Measurements from ENCODE around the gene HSFX3.

Gene HSFX3

DNA sequence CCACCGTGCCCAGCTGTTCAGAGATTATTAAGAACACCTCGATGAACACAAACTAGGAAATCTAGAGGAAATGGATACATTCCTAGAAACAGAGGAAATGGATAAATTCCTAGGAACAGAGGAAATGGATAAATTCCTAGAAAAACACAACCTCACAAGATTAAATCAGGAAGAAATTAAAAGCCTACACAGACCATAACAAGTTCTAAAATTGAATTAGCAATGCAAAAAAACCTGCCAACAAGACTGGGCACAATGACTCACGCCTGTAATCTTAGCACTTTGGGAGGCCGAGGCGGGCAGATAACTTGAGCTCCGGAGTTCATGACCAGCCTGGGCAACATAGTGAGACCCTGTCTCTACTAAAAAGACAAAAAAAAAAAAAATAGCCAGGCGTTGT, 31.5 kb downstream of the HSFX3 start:
- Histone ChIP-seq H3K27me3 (ENCODE audit: insufficient read depth, low read length, poor library complexity) (no peaks in the 10 kb centered on the region), H2AFZ (ENCODE audit: low read depth, low read length) (no peak overlapping the region), H3K9me3 (ENCODE audit: insufficient read depth, low read length, severe bottlenecking) (no peaks in the 10 kb centered on the region), H3K9ac (ENCODE audit: low read depth, low read length) (no peak overlapping the region), H3K4me2 (ENCODE audit: insufficient read depth, low read length) (no peak overlapping the region), H3K27ac (ENCODE audit: low read length) (no peak overlapping the region), H3K4me3 (ENCODE audit: low read depth in 1 of 2, low read length in 2 of 2) (no peak overlapping the region), H3K36me3 (ENCODE audit: insufficient read depth, low read length) (no peaks in the 10 kb centered on the region), H3K79me2 (ENCODE audit: insufficient read depth, low read length) (no peaks in the 10 kb centered on the region), H4K20me1 (ENCODE audit: insufficient read depth, low read length) (no peaks in the 10 kb centered on the region), H3K4me1 (ENCODE audit: insufficient read depth, low read length) (peaks cover 25% of the 10 kb centered on the region)
- DNase-seq, result no peak
- TF ChIP-seq, protein P1, sequence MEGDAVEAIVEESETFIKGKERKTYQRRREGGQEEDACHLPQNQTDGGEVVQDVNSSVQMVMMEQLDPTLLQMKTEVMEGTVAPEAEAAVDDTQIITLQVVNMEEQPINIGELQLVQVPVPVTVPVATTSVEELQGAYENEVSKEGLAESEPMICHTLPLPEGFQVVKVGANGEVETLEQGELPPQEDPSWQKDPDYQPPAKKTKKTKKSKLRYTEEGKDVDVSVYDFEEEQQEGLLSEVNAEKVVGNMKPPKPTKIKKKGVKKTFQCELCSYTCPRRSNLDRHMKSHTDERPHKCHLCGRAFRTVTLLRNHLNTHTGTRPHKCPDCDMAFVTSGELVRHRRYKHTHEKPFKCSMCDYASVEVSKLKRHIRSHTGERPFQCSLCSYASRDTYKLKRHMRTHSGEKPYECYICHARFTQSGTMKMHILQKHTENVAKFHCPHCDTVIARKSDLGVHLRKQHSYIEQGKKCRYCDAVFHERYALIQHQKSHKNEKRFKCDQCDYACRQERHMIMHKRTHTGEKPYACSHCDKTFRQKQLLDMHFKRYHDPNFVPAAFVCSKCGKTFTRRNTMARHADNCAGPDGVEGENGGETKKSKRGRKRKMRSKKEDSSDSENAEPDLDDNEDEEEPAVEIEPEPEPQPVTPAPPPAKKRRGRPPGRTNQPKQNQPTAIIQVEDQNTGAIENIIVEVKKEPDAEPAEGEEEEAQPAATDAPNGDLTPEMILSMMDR (IDR thresholded peaks at IDR 0.05; ENCODE audit: borderline replicate concordance, extremely low read depth, low read length, poor library complexity, severe bottlenecking), result no peak
- TF ChIP-seq EZH2 (IDR thresholded peaks at IDR 0.05; ENCODE audit: borderline replicate concordance, low read depth, low read length, severe bottlenecking), result no peak
- no peak for ATAC-seq (ENCODE audit: insufficient read depth, low read depth)

DNA sequence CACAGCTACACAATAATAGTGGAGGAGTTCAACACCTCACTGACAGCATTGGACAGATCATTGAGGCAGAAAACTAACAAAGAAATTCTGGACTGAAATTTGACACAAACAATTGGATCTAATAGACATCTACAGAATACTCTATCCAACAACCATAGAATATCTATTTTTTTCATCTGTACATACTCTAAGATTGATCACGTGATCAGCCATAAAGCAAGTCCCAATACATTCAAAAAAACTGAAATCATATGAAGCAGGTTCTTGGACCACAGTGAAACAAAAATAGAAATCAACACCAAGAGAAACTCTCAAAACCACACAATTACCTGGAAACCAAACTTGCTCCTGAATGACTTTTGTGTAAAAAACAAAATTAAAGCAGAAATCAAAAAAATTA, 32.4 kb downstream of the HSFX3 start:
- DNase-seq, result no peak
- Histone ChIP-seq H3K9me3 (ENCODE audit: insufficient read depth, low read length, severe bottlenecking) (no peaks in the 10 kb centered on the region), H3K9ac (ENCODE audit: low read depth, low read length) (no peak overlapping the region), H3K27ac (ENCODE audit: low read length) (no peak overlapping the region), H3K4me1 (ENCODE audit: insufficient read depth, low read length) (peaks cover 34% of the 10 kb centered on the region), H3K4me2 (ENCODE audit: insufficient read depth, low read length) (no peak overlapping the region), H3K79me2 (ENCODE audit: insufficient read depth, low read length) (no peaks in the 10 kb centered on the region), H4K20me1 (ENCODE audit: insufficient read depth, low read length) (no peaks in the 10 kb centered on the region), H3K27me3 (ENCODE audit: insufficient read depth, low read length, poor library complexity) (no peaks in the 10 kb centered on the region), H3K36me3 (ENCODE audit: insufficient read depth, low read length) (no peaks in the 10 kb centered on the region), H3K4me3 (ENCODE audit: low read depth in 1 of 2, low read length in 2 of 2) (no peak overlapping the region), H2AFZ (ENCODE audit: low read depth, low read length) (no peak overlapping the region)
- no peak for TF ChIP-seq EZH2 (IDR thresholded peaks at IDR 0.05; ENCODE audit: borderline replicate concordance, low read depth, low read length, severe bottlenecking)
- TF ChIP-seq, protein P1 (IDR thresholded peaks at IDR 0.05; ENCODE audit: borderline replicate concordance, extremely low read depth, low read length, poor library complexity, severe bottlenecking), result no peak
- ATAC-seq (ENCODE audit: insufficient read depth, low read depth), result no peak

DNA sequence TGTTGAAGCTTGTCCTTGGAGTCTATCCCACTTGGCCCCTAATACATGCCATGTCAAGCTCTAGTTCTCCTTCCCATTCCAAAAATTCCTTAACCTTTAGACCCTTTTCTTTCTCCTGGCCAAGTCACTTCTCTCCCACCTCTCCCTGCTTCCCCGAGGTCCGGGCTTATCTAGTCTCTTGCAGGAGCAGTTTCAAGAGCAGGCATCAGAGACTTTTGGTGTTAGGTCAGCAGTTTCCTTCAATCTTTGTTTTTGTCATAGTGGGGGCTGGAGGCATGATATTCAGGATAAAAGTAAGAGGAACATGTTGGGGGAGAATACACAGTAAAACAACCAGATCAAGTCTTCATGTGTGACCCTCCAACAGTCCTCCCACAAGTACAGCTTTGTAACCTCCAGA, 33.1 kb downstream of the HSFX3 start:
- Histone ChIP-seq H3K4me3 (ENCODE audit: low read depth in 1 of 2, low read length in 2 of 2) (no peak overlapping the region), H3K27ac (ENCODE audit: low read length) (no peak overlapping the region), H3K4me2 (ENCODE audit: insufficient read depth, low read length) (no peak overlapping the region), H3K9me3 (ENCODE audit: insufficient read depth, low read length, severe bottlenecking) (no peaks in the 10 kb centered on the region), H3K9ac (ENCODE audit: low read depth, low read length) (no peak overlapping the region), H3K4me1 (ENCODE audit: insufficient read depth, low read length) (peaks cover 36% of the 10 kb centered on the region), H2AFZ (ENCODE audit: low read depth, low read length) (no peak overlapping the region), H3K27me3 (ENCODE audit: insufficient read depth, low read length, poor library complexity) (no peaks in the 10 kb centered on the region), H4K20me1 (ENCODE audit: insufficient read depth, low read length) (no peaks in the 10 kb centered on the region), H3K79me2 (ENCODE audit: insufficient read depth, low read length) (no peaks in the 10 kb centered on the region), H3K36me3 (ENCODE audit: insufficient read depth, low read length) (no peaks in the 10 kb centered on the region)
- TF ChIP-seq EZH2 (IDR thresholded peaks at IDR 0.05; ENCODE audit: borderline replicate concordance, low read depth, low read length, severe bottlenecking), result no peak
- TF ChIP-seq, protein P1 (IDR thresholded peaks at IDR 0.05; ENCODE audit: borderline replicate concordance, extremely low read depth, low read length, poor library complexity, severe bottlenecking), result no peak
- ATAC-seq (ENCODE audit: insufficient read depth, low read depth) (no peak), DNase-seq (no peak)

Measured in DND-41 (cell line).